Prostate gland (tissue), 2 donors: ENCODE results near the gene MAP4.

Experiments
- POLR2A ChIP-seq: fragments of 450-650 bp; IDR thresholded peaks from one replicate; pipeline ENCODE4 v1.6.1; 2016; ENCODE audit warnings: antibody characterized with exemption, mild to moderate bottlenecking
- POLR2AphosphoS5 ChIP-seq: sonication (generic); formaldehyde crosslinking; IDR thresholded peaks from one replicate; pipeline ENCODE4 v1.6.1; 2017; ENCODE audit warnings: antibody characterized with exemption
- TF ChIP-seq, protein P1 (sequence below), 4 experiments: fragments of 200-600 bp in 2 of 4; fragments of 450-650 bp in 2 of 4; sonication (generic) in 2 of 4; IDR thresholded peaks; 1 replicate in 3 of 4; 2 replicates in 1 of 4; pipeline ENCODE4 v1.5.1; 2016 to 2019; ENCODE audit warnings: antibody characterized with exemption in 4 of 4, mild to moderate bottlenecking in 2 of 4, moderate library complexity in 2 of 4

DNA sequence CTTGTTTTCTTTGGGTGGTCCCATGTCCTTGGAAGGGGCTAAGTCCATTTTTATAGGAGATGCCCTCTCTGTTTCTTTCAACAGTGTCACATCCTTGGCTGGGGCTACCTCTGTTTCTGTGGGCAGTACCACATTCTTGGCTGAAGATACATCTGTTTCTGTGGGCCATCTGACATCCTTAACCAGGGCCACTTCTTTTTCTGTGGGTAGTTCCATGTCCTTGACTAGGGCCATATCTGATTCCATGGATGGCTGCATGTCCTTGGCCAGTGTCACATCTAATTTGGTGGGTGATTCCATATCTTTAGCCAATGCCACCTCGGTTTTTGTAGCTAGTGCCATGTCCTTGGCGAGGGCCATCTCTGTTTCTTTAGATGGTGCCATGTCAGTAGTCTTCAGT lies 99.5 kb downstream of the MAP4 start:
- TF ChIP-seq, protein P1, sequence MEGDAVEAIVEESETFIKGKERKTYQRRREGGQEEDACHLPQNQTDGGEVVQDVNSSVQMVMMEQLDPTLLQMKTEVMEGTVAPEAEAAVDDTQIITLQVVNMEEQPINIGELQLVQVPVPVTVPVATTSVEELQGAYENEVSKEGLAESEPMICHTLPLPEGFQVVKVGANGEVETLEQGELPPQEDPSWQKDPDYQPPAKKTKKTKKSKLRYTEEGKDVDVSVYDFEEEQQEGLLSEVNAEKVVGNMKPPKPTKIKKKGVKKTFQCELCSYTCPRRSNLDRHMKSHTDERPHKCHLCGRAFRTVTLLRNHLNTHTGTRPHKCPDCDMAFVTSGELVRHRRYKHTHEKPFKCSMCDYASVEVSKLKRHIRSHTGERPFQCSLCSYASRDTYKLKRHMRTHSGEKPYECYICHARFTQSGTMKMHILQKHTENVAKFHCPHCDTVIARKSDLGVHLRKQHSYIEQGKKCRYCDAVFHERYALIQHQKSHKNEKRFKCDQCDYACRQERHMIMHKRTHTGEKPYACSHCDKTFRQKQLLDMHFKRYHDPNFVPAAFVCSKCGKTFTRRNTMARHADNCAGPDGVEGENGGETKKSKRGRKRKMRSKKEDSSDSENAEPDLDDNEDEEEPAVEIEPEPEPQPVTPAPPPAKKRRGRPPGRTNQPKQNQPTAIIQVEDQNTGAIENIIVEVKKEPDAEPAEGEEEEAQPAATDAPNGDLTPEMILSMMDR (IDR thresholded peaks at IDR 0.05), result no peak
- no peak for TF ChIP-seq POLR2A
- no peak for TF ChIP-seq POLR2AphosphoS5
